Midbrain (tissue), 1 donor: ENCODE results near the gene ERICH4.
"Not testable (repeated sequence)": the region's sequence is repeated elsewhere in the genome, so short reads cannot be mapped to it uniquely, and the experiment has no call there.

Experiments used
- DNase-seq: peaks from one replicate; lab custom pipeline; 2025; lab: John Stamatoyannopoulos, UW

The ERICH4 gene

GRCh38 chr19:41478875-41479756 lies 36.2 kb downstream of the ERICH4 start:
- DNase-seq, result no peak

- no peak for DNase-seq
Observed at GRCh38 chr19:41479757-41480191, 36.8 kb downstream of the ERICH4 start.

GRCh38 chr19:41480336-41480735 lies 37.4 kb downstream of the ERICH4 start:
- DNase-seq, result no peak

- DNase-seq, result no peak
Observed at GRCh38 chr19:41484822-41485221, 41.9 kb downstream of the ERICH4 start.

- not testable (repeated sequence) for DNase-seq
Observed at GRCh38 chr19:41486953-41487352, 44.0 kb downstream of the ERICH4 start.

- no peak for DNase-seq
Observed at GRCh38 chr19:41492843-41493242, 49.9 kb downstream of the ERICH4 start.
